Endothelial cell of umbilical vein (primary cell): ENCODE results near the gene CECR2.

Experiments used
- CTCF ChIP-seq, 2 donors: IDR thresholded peaks; 1 replicate in 1 of 2; 2 replicates in 1 of 2; pipeline ENCODE4 v1.5.1; 2011; ENCODE audit warnings: low read length in 2 of 2, mild to moderate bottlenecking in 2 of 2, moderate library complexity in 2 of 2, control low read depth in 1 of 2, inconsistent platforms in 1 of 2, low read depth in 1 of 2; ENCODE audit not compliant: insufficient read depth in 1 of 2; ENCODE audit errors: extremely low read depth in 1 of 2
- GATA2 ChIP-seq: IDR thresholded peaks from 2 replicates; pipeline ENCODE4 v1.7.0; 2011; ENCODE audit warnings: low read depth, mild to moderate bottlenecking, moderate library complexity, mixed read lengths, low read length; ENCODE audit not compliant: insufficient read length, insufficient read depth

DNA sequence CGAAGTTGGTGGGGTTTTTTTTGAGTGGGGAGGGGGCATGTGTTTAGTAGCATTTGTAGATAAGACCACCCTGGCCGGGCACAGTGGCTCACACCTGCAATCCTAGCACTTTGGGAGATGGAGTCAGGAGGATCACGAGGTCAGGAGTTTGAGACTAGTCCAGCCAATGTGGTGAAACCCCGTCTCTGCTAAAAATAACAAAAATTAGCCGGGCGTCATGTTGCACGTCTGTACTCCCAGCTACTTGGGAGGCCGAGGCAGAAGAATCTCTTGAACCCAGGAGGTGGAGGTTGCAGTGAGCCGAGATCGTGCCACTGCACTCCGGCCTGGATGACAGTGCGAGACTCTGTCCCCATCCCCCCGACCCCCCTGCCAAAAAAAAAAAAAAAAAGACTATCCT, 34.6 kb downstream of the CECR2 start:
- no peak for TF ChIP-seq GATA2
- no peak for TF ChIP-seq CTCF (IDR thresholded peaks at IDR 0.05; ENCODE audit: extremely low read depth in 1 of 2, insufficient read depth in 1 of 2, low read depth in 1 of 2, low read length in 2 of 2)
